ENCODE data around the gene MOGAT3. TPM values are rescaled to one million over a fixed set of nuclear protein-coding genes. Genes with fewer than 3 reads are reported as not detected.
A peak's percentile ranks its signal among the peaks of the same experiment; 100 is the strongest.

The MOGAT3 gene
- total and polyA plus RNA-seq, 4 donors = not detected

GRCh38 chr7:101245147-101245668, 44.4 kb upstream of the MOGAT3 start:
- ATAC-seq (ENCODE audit: insufficient read depth, low FRiP score) (no peak), DNase-seq (no peak)
- Histone ChIP-seq H3K9ac (ENCODE audit: insufficient read depth in 1 of 2, low read length in 2 of 2) (no peak overlapping the region), H3K27me3 (ENCODE audit: control insufficient read depth in 3 of 3, insufficient read depth in 3 of 3, low read length in 2 of 3) (no peaks in the 10 kb centered on the region), H3K4me3 (peak overlapping the region; percentile 68), H3K27ac (ENCODE audit: low read depth in 1 of 2, low read length in 1 of 2) (peak overlapping the region; percentile 93 to 95), H3K4me1 (ENCODE audit: control insufficient read depth in 5 of 5, insufficient read depth in 5 of 5, low read length in 5 of 5) (peaks cover 6 to 18% (median 11%) of the 10 kb centered on the region in 5 donors), H3K9me3 (ENCODE audit: control insufficient read depth in 4 of 4, insufficient read depth in 3 of 4, low read length in 3 of 4) (no peaks in the 10 kb centered on the region), H3K36me3 (ENCODE audit: control insufficient read depth in 4 of 4, insufficient read depth in 4 of 4, low read length in 4 of 4) (peaks cover 0 to 14% (median 7%) of the 10 kb centered on the region in 4 donors)
- 28% methylated on average over 28 to 32 of the region's 32 CpGs for WGBS, 2 donors
- TF ChIP-seq CTCF (IDR thresholded peaks at IDR 0.05; ENCODE audit: control extremely low read depth, extremely low read depth) = no peak

GRCh38 chr7:101244375-101245146, 43.7 kb upstream of the MOGAT3 start, which contains the start of gene FIS1:
Gene FIS1 (minus strand): TSS chr7:101245081. CDS start chr7:101245004, 77 bp downstream.
- DNase-seq (peak; percentile 92 to 95 (median 93)), ATAC-seq (ENCODE audit: insufficient read depth, low FRiP score) (peak; percentile 94)
- TF ChIP-seq CTCF (IDR thresholded peaks at IDR 0.05; ENCODE audit: control extremely low read depth, extremely low read depth) = peak; percentile 72
- Histone ChIP-seq H3K27ac (ENCODE audit: low read depth in 1 of 2, low read length in 1 of 2) (peak within 1 kb of the TSS; percentile 93 to 95), H3K27me3 (ENCODE audit: control insufficient read depth in 3 of 3, insufficient read depth in 3 of 3, low read length in 2 of 3) (no peaks in the 10 kb centered on the region), H3K4me1 (ENCODE audit: control insufficient read depth in 5 of 5, insufficient read depth in 5 of 5, low read length in 5 of 5) (peaks cover 6 to 17% (median 11%) of the 10 kb centered on the region in 5 donors), H3K9me3 (ENCODE audit: control insufficient read depth in 4 of 4, insufficient read depth in 3 of 4, low read length in 3 of 4) (no peaks in the 10 kb centered on the region), H3K9ac (ENCODE audit: insufficient read depth in 1 of 2, low read length in 2 of 2) (peak within 1 kb of the TSS; percentile 65 to 82), H3K36me3 (ENCODE audit: control insufficient read depth in 4 of 4, insufficient read depth in 4 of 4, low read length in 4 of 4) (peaks cover 0 to 14% (median 8%) of the 10 kb centered on the region in 4 donors), H3K4me3 (peak within 1 kb of the TSS; percentile 68)
- WGBS, 2 donors = 0% methylated on average over 44 to 45 of the region's 45 CpGs

GRCh38 chr7:101243646-101244374, 43.0 kb upstream of the MOGAT3 start:
- Histone ChIP-seq H3K27ac (ENCODE audit: low read depth in 1 of 2, low read length in 1 of 2) (peak overlapping the region; percentile 80 to 93), H3K4me1 (ENCODE audit: control insufficient read depth in 5 of 5, insufficient read depth in 5 of 5, low read length in 5 of 5) (peaks cover 6 to 17% (median 11%) of the 10 kb centered on the region in 5 donors), H3K9ac (ENCODE audit: insufficient read depth in 1 of 2, low read length in 2 of 2) (no peak overlapping the region), H3K9me3 (ENCODE audit: control insufficient read depth in 4 of 4, insufficient read depth in 3 of 4, low read length in 3 of 4) (no peaks in the 10 kb centered on the region), H3K4me3 (peak overlapping the region; percentile 68), H3K36me3 (ENCODE audit: control insufficient read depth in 4 of 4, insufficient read depth in 4 of 4, low read length in 4 of 4) (peaks cover 0 to 14% (median 7%) of the 10 kb centered on the region in 4 donors), H3K27me3 (ENCODE audit: control insufficient read depth in 3 of 3, insufficient read depth in 3 of 3, low read length in 2 of 3) (no peaks in the 10 kb centered on the region)
- no peak for ATAC-seq (ENCODE audit: insufficient read depth, low FRiP score)
- 18 to 23% methylated on average over 28 of the region's 28 CpGs for WGBS, 2 donors
- peak in 1 of 3 donors; percentile 17 for DNase-seq
- TF ChIP-seq CTCF (IDR thresholded peaks at IDR 0.05; ENCODE audit: control extremely low read depth, extremely low read depth) = no peak

All from lung (tissue), 12 donors.